Suprapubic skin (tissue), 4 donors: Measurements from ENCODE around the gene ZNF408. TPM values are rescaled to one million over a fixed set of nuclear protein-coding genes. Genes with fewer than 3 reads are reported as not detected.

Source experiments
- DNase-seq, 2 donors: peaks; one replicate each; pipeline ENCODE4 v3.0.0-alpha.2; 2019; ENCODE audit warnings: low spot score in 2 of 2
- H3K27ac ChIP-seq: fragments of 200-600 bp; sonication (generic); one replicate; pipeline ENCODE4 v1.5.1; 2019
- H3K27me3 ChIP-seq: fragments of 200-600 bp; sonication (generic); one replicate; pipeline ENCODE4 v1.5.1; 2019
- H3K36me3 ChIP-seq: fragments of 200-600 bp; sonication (generic); one replicate; pipeline ENCODE4 v1.5.1; 2019
- H3K4me1 ChIP-seq: fragments of 200-600 bp; sonication (generic); one replicate; pipeline ENCODE4 v1.5.1; 2019
- H3K4me3 ChIP-seq: fragments of 200-600 bp; sonication (generic); one replicate; pipeline ENCODE4 v1.5.1; 2019; ENCODE audit warnings: mild to moderate bottlenecking
- H3K9me3 ChIP-seq: fragments of 200-600 bp; sonication (generic); one replicate; pipeline ENCODE4 v1.5.1; 2019
- EP300 ChIP-seq: sonication (generic); formaldehyde crosslinking; IDR thresholded peaks from one replicate; pipeline ENCODE4 v1.6.1; 2017; ENCODE audit warnings: antibody characterized with exemption
- POLR2A ChIP-seq, 2 donors: fragments of 450-650 bp; IDR thresholded peaks; one replicate each; pipeline ENCODE4 v1.6.1; 2017; ENCODE audit warnings: antibody characterized with exemption in 2 of 2, mild to moderate bottlenecking in 2 of 2, moderate library complexity in 2 of 2
- POLR2AphosphoS5 ChIP-seq, 3 donors: sonication (generic); formaldehyde crosslinking; IDR thresholded peaks; one replicate each; pipeline ENCODE4 v1.6.1; 2017; ENCODE audit warnings: antibody characterized with exemption in 3 of 3
- WGBS: methylation state at CpG from one replicate; pipeline ENCODE4 v1.1.5; 2018; 5-methylcytosine and 5-hydroxymethylcytosine counted together
- total RNA-seq, 4 donors: library from RNA; depleted of rRNA; stranded (reverse); fragments of >200 nt; gene quantifications; one replicate each; pipeline ENCODE4 v1.1.0, GENCODE V29; 2016
- TF ChIP-seq, protein P1 (sequence below), 2 donors: fragments of 200-600 bp in 1 of 2; fragments of 450-650 bp in 1 of 2; sonication (generic) in 1 of 2; IDR thresholded peaks; one replicate each; pipeline ENCODE4 v1.5.1; 2016 to 2019; ENCODE audit warnings: antibody characterized with exemption in 2 of 2, mild to moderate bottlenecking in 1 of 2, moderate library complexity in 1 of 2

Gene ZNF408
- total RNA-seq, 4 donors from 2014 or later, result 11.6 to 25.6 (median 13.7) TPM

DNA sequence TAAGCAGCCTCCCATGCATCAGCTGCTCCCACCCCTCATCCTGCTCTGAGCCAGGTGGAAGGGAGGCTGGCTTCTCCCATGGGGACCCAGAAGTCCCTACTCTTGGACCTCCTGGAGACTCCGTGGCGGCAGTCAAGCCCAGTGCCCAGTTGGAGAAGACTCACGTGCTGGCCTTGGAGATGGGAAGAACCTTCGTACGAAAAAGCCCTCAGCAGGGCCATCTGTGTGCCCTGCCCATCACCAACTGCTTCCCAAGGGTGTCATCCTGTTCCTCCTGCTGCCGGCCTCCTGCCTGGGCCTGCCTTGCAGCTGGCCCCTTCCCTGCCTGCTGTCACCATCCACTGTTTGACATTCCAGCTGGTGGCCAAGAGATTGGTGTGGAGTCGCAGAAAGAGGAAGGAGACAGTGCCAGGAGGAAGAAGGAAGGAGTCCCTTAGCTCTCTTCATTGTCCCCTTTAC is 28.4 kb upstream of the ZNF408 start:
- no peaks in the 10 kb centered on the region for H3K27me3 ChIP-seq
- TF ChIP-seq POLR2A (IDR thresholded peaks at IDR 0.05) (no peak), EP300 (no peak), POLR2AphosphoS5 (IDR thresholded peaks at IDR 0.05) (no peak)
- TF ChIP-seq, protein P1, sequence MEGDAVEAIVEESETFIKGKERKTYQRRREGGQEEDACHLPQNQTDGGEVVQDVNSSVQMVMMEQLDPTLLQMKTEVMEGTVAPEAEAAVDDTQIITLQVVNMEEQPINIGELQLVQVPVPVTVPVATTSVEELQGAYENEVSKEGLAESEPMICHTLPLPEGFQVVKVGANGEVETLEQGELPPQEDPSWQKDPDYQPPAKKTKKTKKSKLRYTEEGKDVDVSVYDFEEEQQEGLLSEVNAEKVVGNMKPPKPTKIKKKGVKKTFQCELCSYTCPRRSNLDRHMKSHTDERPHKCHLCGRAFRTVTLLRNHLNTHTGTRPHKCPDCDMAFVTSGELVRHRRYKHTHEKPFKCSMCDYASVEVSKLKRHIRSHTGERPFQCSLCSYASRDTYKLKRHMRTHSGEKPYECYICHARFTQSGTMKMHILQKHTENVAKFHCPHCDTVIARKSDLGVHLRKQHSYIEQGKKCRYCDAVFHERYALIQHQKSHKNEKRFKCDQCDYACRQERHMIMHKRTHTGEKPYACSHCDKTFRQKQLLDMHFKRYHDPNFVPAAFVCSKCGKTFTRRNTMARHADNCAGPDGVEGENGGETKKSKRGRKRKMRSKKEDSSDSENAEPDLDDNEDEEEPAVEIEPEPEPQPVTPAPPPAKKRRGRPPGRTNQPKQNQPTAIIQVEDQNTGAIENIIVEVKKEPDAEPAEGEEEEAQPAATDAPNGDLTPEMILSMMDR (IDR thresholded peaks at IDR 0.05), result no peak
- WGBS, result 61% methylated on average over 7 of the region's 7 CpGs
- no peaks in the 10 kb centered on the region for H3K9me3 ChIP-seq
- peak in 1 of 2 donors; percentile 77 for DNase-seq
- H3K4me3 ChIP-seq, result no peak overlapping the region
- H3K36me3 ChIP-seq, result peaks cover 76% of the 10 kb centered on the region
- no peak overlapping the region for H3K27ac ChIP-seq
- peaks cover 42% of the 10 kb centered on the region for H3K4me1 ChIP-seq

DNA sequence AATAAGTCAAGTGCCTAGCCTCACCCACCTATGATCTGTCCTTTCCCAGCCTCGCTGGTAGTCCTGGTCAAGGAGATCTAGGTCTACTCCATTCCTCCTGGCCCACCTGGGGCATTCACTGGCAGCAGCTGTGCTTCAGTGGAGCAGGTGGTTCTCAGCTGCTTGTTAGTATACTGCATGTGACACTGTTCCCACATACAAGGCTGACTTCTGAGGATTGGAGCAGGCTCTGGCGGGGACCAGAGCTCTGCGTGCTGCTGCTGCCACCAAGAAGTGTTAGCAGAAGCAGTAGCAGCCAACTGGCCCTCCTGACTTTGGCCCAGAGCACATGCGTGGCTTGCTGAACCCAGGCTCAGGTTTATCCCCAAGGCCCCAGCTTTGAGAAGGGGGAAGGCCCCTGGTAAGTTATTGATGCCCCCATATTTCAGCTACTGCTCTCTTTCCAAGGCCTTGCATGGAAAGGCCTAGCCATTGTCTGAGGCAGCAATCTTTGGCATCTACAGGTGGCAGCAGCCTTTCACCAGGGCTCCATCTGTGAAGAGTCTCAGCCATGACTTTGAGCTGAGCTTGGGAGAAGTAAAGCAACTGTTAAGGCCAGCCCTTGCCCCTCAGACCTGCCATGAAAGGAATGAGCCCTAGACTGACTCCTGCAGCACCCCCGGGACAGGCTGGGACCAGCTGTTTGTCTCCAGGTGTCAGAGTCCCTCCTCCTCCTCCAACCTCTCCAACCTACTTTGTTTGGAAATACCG is 26.9 kb upstream of the ZNF408 start:
- 72% methylated on average over 6 of the region's 6 CpGs for WGBS
- DNase-seq, result peak in 1 of 2 donors; percentile 66
- Histone ChIP-seq H3K9me3 (no peaks in the 10 kb centered on the region), H3K27me3 (no peaks in the 10 kb centered on the region), H3K4me1 (peaks cover 41% of the 10 kb centered on the region), H3K27ac (peak overlapping the region; percentile 87), H3K36me3 (peaks cover 76% of the 10 kb centered on the region), H3K4me3 (no peak overlapping the region)
- TF ChIP-seq, protein P1 (IDR thresholded peaks at IDR 0.05), result no peak
- TF ChIP-seq POLR2AphosphoS5 (IDR thresholded peaks at IDR 0.05) (no peak), POLR2A (IDR thresholded peaks at IDR 0.05) (no peak), EP300 (no peak)

DNA sequence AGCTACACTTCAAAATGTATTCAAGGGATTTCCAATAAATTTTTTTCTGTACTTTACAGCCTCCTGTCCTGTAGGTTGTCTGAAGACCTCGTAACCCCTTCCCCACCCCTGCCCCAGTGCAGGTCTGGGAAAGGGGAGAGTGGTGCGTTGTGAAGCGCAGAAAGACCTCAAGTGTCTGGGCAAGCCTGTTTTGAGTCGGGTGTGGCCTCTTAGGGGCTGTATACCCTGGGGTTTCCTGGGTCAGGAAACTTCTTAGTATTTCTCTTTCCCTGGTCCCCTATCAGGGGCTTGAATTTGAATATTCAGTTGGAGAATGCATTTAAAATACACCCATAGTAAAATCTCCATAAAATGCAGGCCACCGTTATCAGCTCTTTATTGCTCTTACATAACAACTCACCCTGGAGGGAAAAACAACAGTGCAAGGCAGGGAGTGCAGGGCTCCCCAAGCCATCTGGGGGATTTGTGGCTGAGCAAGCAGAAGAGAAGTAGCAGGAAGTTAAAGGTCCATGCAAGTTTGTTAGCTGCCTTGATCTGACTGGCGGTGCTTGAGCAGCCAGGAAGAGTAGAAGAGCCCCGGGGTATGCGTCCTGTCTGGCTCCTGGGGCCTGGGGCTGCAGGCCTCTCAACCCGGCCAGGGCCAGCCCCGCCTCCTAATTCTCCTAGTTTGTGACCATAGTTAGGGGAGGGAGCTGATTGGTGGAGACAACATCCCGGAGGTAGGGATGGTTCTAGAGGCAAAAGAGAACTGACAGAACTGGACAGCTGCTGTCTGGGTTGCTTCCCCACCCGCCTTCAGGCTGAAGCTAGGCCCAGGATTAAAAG is 26.2 kb upstream of the ZNF408 start:
- H3K36me3 ChIP-seq, result peaks cover 76% of the 10 kb centered on the region
- no peaks in the 10 kb centered on the region for H3K9me3 ChIP-seq
- peaks cover 41% of the 10 kb centered on the region for H3K4me1 ChIP-seq
- DNase-seq, result peak in 1 of 2 donors; percentile 53
- H3K4me3 ChIP-seq, result no peak overlapping the region
- 25% methylated on average over 10 of the region's 12 CpGs for WGBS
- H3K27ac ChIP-seq, result peak overlapping the region; percentile 87
- TF ChIP-seq EP300 (no peak), POLR2AphosphoS5 (IDR thresholded peaks at IDR 0.05) (no peak)
- TF ChIP-seq, protein P1 (IDR thresholded peaks at IDR 0.05), result no peak
- H3K27me3 ChIP-seq, result no peaks in the 10 kb centered on the region

DNA sequence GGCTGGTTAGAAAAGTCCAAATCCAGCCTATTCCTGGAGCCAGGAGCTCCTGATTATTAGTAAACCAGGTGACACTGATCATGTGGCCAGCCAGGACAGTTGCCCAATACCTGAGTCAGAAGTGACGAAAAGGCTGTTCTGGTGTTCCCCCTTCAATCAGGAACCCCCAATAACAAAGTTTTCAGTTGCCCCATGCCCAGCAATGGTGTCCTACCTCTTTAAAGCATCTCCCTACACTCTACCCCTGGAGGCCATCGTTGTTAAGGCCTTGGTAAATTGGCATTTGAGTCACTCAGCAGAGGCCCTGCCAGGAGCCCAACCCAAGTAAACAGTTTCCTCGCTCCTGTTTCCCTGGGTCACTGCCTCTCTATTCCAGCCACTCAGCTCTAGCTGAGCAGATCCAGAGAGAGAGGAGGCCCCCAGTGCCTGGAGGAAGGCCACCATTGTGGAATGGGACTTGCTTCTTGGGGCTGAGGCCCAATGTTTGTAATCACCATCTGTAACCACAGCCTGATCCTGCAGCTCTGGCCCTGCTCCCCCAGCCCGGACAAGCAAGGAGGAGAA is 25.5 kb upstream of the ZNF408 start:
- Histone ChIP-seq H3K4me3 (no peak overlapping the region), H3K9me3 (no peaks in the 10 kb centered on the region), H3K27me3 (no peaks in the 10 kb centered on the region), H3K27ac (peak overlapping the region; percentile 87), H3K4me1 (peaks cover 41% of the 10 kb centered on the region), H3K36me3 (peaks cover 76% of the 10 kb centered on the region)
- TF ChIP-seq EP300 (no peak), POLR2AphosphoS5 (IDR thresholded peaks at IDR 0.05) (peak in 1 of 3 donors; percentile 28), POLR2A (IDR thresholded peaks at IDR 0.05) (peak in 1 of 2 donors; percentile 4)
- 25% methylated on average over 4 of the region's 4 CpGs for WGBS
- peak in 1 of 2 donors; percentile 78 for DNase-seq

DNA sequence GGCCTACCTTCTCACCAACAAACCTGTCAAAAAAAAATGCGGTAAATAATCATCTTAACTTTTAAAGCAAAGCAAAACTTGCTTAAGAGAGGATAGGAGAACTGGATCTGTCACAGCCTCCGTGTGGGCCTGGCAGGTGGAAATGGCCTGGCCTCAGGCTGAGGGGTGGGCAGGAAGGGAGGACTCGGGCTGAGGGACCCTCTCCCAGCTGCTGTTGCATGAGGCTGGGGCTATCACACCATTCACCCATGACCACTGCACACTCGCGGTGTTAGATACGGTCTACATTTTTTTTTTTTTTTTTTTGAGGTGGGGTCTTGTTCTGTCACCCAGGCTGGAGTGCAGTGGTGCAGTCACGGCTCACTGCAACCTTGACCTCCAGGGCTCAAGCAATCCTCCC is 24.9 kb upstream of the ZNF408 start:
- Histone ChIP-seq H3K27me3 (no peaks in the 10 kb centered on the region), H3K4me1 (peaks cover 41% of the 10 kb centered on the region), H3K27ac (peak overlapping the region; percentile 87), H3K4me3 (no peak overlapping the region), H3K36me3 (peaks cover 76% of the 10 kb centered on the region), H3K9me3 (no peaks in the 10 kb centered on the region)
- no peak for DNase-seq
- no peak for TF ChIP-seq POLR2AphosphoS5 (IDR thresholded peaks at IDR 0.05)
- no peak for TF ChIP-seq POLR2A (IDR thresholded peaks at IDR 0.05)
- TF ChIP-seq EP300, result no peak
- WGBS, result 67% methylated on average over 7 of the region's 7 CpGs
